HG03460 (cell line): ENCODE measurements around the gene GIMAP2.

Experiments used
- ATAC-seq: cut with Tn5 transposase; IDR thresholded peaks from one replicate; pipeline ENCODE4 v1.9.1; 2021; ENCODE audit not compliant: unreplicated experiment

GIMAP2 gene

GRCh38 chr7:150731916-150732315, 46.4 kb downstream of the GIMAP2 start:
- ATAC-seq = no peak

- no peak for ATAC-seq
These were observed 47.4 kb downstream of the GIMAP2 start for GRCh38 chr7:150732786-150733481.

- ATAC-seq = no peak
These were observed 48.1 kb downstream of the GIMAP2 start for GRCh38 chr7:150733482-150734095.

- ATAC-seq = no peak
These were observed 48.7 kb downstream of the GIMAP2 start for GRCh38 chr7:150734254-150734653.

- no peak for ATAC-seq
These were observed 50.3 kb downstream of the GIMAP2 start for GRCh38 chr7:150735596-150736358.

- ATAC-seq = no peak
These were observed 51.4 kb downstream of the GIMAP2 start for GRCh38 chr7:150736864-150737263.

GRCh38 chr7:150737265-150738055, 52.0 kb downstream of the GIMAP2 start, which contains the start of gene GIMAP5:
GIMAP5 (plus strand) TSS chr7:150737418; CDS start chr7:150740885, 3,467 bp downstream.
- no peak for ATAC-seq

- ATAC-seq = no peak
These were observed 52.6 kb downstream of the GIMAP2 start for GRCh38 chr7:150738092-150738491.

GRCh38 chr7:150738591-150739001, 53.1 kb downstream of the GIMAP2 start:
- ATAC-seq = no peak

- ATAC-seq = no peak
These were observed 53.5 kb downstream of the GIMAP2 start for GRCh38 chr7:150739033-150739432.

- ATAC-seq = no peak
These were observed 54.5 kb downstream of the GIMAP2 start for GRCh38 chr7:150740053-150740452.

- no peak for ATAC-seq
These were observed 56.9 kb downstream of the GIMAP2 start for GRCh38 chr7:150742286-150742968.
